Stimulated activated naive CD8-positive, alpha-beta T cell treated with anti-CD3 and anti-CD28 coated beads, Interleukin-15, Interleukin-2, amounts not matched to agents 100 U/mL and 50 U/mL, for 24 hours (primary cell): ENCODE results near the gene RSPRY1.

Source experiments
- ATAC-seq: fragments of 150-1000 bp; cut with Tn5 transposase; one replicate; pipeline ENCODE4 v1.10.0; 2021
- DNase-seq: peaks from one replicate; pipeline ENCODE4 v3.0.0; 2021

The RSPRY1 gene

GRCh38 chr16:57185945-57186871, at the start of gene RSPRY1, which contains the start of gene PSME3IP1:
RSPRY1 (plus strand) TSS chr16:57186329; CDS start chr16:57204659, 18,330 bp downstream.
PSME3IP1 (minus strand) TSS chr16:57186039; CDS start chr16:57173854, 12,185 bp downstream.
- DNase-seq (peak; percentile 98), ATAC-seq (peak; percentile 95)

GRCh38 chr16:57137043-57137442, 49.1 kb upstream of the RSPRY1 start:
- DNase-seq (no peak), ATAC-seq (no peak)

GRCh38 chr16:57137566-57138273, 48.4 kb upstream of the RSPRY1 start:
- ATAC-seq: no peak
- no peak for DNase-seq

- no peak for ATAC-seq
- no peak for DNase-seq
Observed at GRCh38 chr16:57138281-57138935, 47.7 kb upstream of the RSPRY1 start.

- DNase-seq: no peak
- peak; percentile 16 for ATAC-seq
Observed at GRCh38 chr16:57140931-57141668, 45.0 kb upstream of the RSPRY1 start.

- DNase-seq: peak; percentile 25
- ATAC-seq: peak; percentile 41
Observed at GRCh38 chr16:57141822-57142631, 44.1 kb upstream of the RSPRY1 start.

GRCh38 chr16:57143149-57143921, 42.8 kb upstream of the RSPRY1 start:
- DNase-seq (no peak), ATAC-seq (no peak)

- ATAC-seq (no peak), DNase-seq (no peak)
Observed at GRCh38 chr16:57144027-57144426, 42.1 kb upstream of the RSPRY1 start.

GRCh38 chr16:57145046-57146021, 40.8 kb upstream of the RSPRY1 start:
- no peak for DNase-seq
- no peak for ATAC-seq

- no peak for DNase-seq
- no peak for ATAC-seq
Observed at GRCh38 chr16:57146040-57146647, 40.0 kb upstream of the RSPRY1 start.

- no peak for ATAC-seq
- no peak for DNase-seq
Observed at GRCh38 chr16:57146735-57147134, 39.4 kb upstream of the RSPRY1 start.

GRCh38 chr16:57147381-57148221, 38.5 kb upstream of the RSPRY1 start:
- no peak for ATAC-seq

GRCh38 chr16:57148481-57148880, 37.6 kb upstream of the RSPRY1 start:
- no peak for ATAC-seq
- no peak for DNase-seq

More at GRCh38 chr16:57147381-57148221, 38.5 kb upstream of the RSPRY1 start:
- DNase-seq: no peak

GRCh38 chr16:57149391-57149790, 36.7 kb upstream of the RSPRY1 start:
- ATAC-seq: no peak
- no peak for DNase-seq

- ATAC-seq: no peak
- no peak for DNase-seq
Observed at GRCh38 chr16:57150682-57151330, 35.3 kb upstream of the RSPRY1 start.

- no peak for ATAC-seq
- no peak for DNase-seq
Observed at GRCh38 chr16:57151369-57151768, 34.8 kb upstream of the RSPRY1 start.
